A549 (cell line): ENCODE results near the gene PPP2R5E. TPM values are rescaled to one million over a fixed set of nuclear protein-coding genes. Genes with fewer than 3 reads are reported as not detected.

Source experiments
- ATAC-seq, 2 experiments: fragments of 200-7000 bp in 1 of 2; fragments of >200 bp in 1 of 2; cut with Nextera tagmentation in 1 of 2; cut with Tn5 transposase in 1 of 2; 3 replicates each; pipeline versions ENCODE4 v1.8.0 to v1.9.1; 2018 to 2020; ENCODE audit warnings: mild to moderate bottlenecking in 1 of 2, moderate library complexity in 1 of 2
- CTCF ChIA-PET: fragments of 300-600 bp; sonication (Branson Sonifier 250); formaldehyde crosslinking; extraction: SDS; loops from one replicate; lab custom pipeline; 2021; ENCODE audit warnings: antibody characterized with exemption, inconsistent platforms; lab: Yijun Ruan, JAX
- POLR2A ChIA-PET: fragments of 350-600 bp; formaldehyde crosslinking; extraction: SDS; loops from one replicate; lab custom pipeline; 2021; ENCODE audit warnings: antibody characterized with exemption, inconsistent platforms; lab: Yijun Ruan, JAX
- DNase-seq, 2 experiments: peaks; one replicate each; pipeline versions ENCODE4 v3.0.0 to v3.0.0-alpha.2; 2011 to 2016; ENCODE audit warnings: low read depth in 1 of 2, low spot score in 1 of 2
- FAIRE-seq: peaks from 2 replicates; lab custom pipeline; 2011; peaks lifted over from hg19 to GRCh38; lab: Jason Lieb, UNC
- H3K27ac ChIP-seq, 2 experiments: fragments of >200 bp; sonication (Bioruptor Twin); formaldehyde crosslinking; 3 replicates each; pipeline ENCODE4 v1.5.1; 2016 to 2017
- H3K4me1 ChIP-seq: fragments of >200 bp; sonication (Bioruptor Twin); formaldehyde crosslinking; 3 replicates; pipeline ENCODE4 v1.6.1; 2016
- H3K4me2 ChIP-seq: fragments of >200 bp; sonication (Bioruptor Twin); formaldehyde crosslinking; 3 replicates; pipeline ENCODE4 v1.6.1; 2016
- H3K4me3 ChIP-seq: fragments of >200 bp; sonication (Bioruptor Twin); formaldehyde crosslinking; 3 replicates; pipeline ENCODE4 v1.5.1; 2016
- H3K9me3 ChIP-seq: fragments of >200 bp; sonication (Bioruptor Twin); formaldehyde crosslinking; 3 replicates; pipeline ENCODE4 v1.6.1; 2016
- ATOH8 ChIP-seq: fragments of 250-450 bp; sonication (Bioruptor Pico); IDR thresholded peaks from 2 replicates; pipeline ENCODE4 v1.5.0; 2020; ENCODE audit warnings: low read depth, mild to moderate bottlenecking, moderate library complexity
- CBX2 ChIP-seq: fragments of 200-600 bp; sonication (generic); IDR thresholded peaks from 2 replicates; pipeline ENCODE4 v1.6.1; 2016; ENCODE audit warnings: low read depth, mild to moderate bottlenecking, borderline replicate concordance
- CEBPB ChIP-seq, 2 experiments: fragments of >200 bp in 1 of 2; sonication (Bioruptor Twin) in 1 of 2; formaldehyde crosslinking in 1 of 2; IDR thresholded peaks; 2 replicates each; pipeline ENCODE4 v1.6.1; 2012 to 2016
- E2F6 ChIP-seq: IDR thresholded peaks from 2 replicates; pipeline ENCODE4 v1.6.1; 2012; ENCODE audit warnings: low read depth, borderline replicate concordance
- ELK1 ChIP-seq: fragments of 150-350 bp; IDR thresholded peaks from 2 replicates; pipeline ENCODE4 v1.6.1; 2014; ENCODE audit warnings: low read depth, mild to moderate bottlenecking, low read length
- EP300 ChIP-seq, 2 experiments: fragments of >200 bp; sonication (Bioruptor Twin); formaldehyde crosslinking; IDR thresholded peaks; 2 replicates in 1 of 2; 3 replicates in 1 of 2; pipeline ENCODE4 v1.6.1; 2016 to 2017
- FOXS1 ChIP-seq: fragments of 250-450 bp; sonication (Bioruptor Pico); IDR thresholded peaks from 2 replicates; pipeline ENCODE4 v1.5.0; 2020; ENCODE audit warnings: mild to moderate bottlenecking, moderate library complexity
- HMGXB4 ChIP-seq: fragments of 250-450 bp; sonication (Bioruptor Pico); IDR thresholded peaks from 2 replicates; pipeline ENCODE4 v1.5.0; 2021; ENCODE audit warnings: mild to moderate bottlenecking, moderate library complexity, borderline replicate concordance
- HOXA7 ChIP-seq: fragments of 250-450 bp; sonication (Bioruptor Pico); IDR thresholded peaks from 2 replicates; pipeline ENCODE4 v1.5.0; 2020; ENCODE audit warnings: mild to moderate bottlenecking, moderate library complexity
- JUNB ChIP-seq: fragments of >200 bp; sonication (Bioruptor Twin); formaldehyde crosslinking; IDR thresholded peaks from 2 replicates; pipeline ENCODE4 v1.6.1; 2016
- KDM1A ChIP-seq: fragments of 200-600 bp; sonication (generic); IDR thresholded peaks from 2 replicates; pipeline ENCODE4 v1.6.1; 2016; ENCODE audit warnings: low read depth, mild to moderate bottlenecking
- MAFK ChIP-seq: fragments of 450-650 bp; IDR thresholded peaks from 2 replicates; pipeline ENCODE4 v1.6.1; 2014; ENCODE audit not compliant: partially characterized antibody
- MAX ChIP-seq: IDR thresholded peaks from 2 replicates; pipeline ENCODE4 v1.6.1; 2012
- MAZ ChIP-seq: fragments of 150-350 bp; IDR thresholded peaks from 2 replicates; pipeline ENCODE4 v1.6.1; 2014; ENCODE audit warnings: antibody characterized with exemption, low read depth, low read length, borderline replicate concordance
- NFE2L2 ChIP-seq: fragments of 150-350 bp; conservative IDR thresholded peaks from 2 replicates; pipeline ENCODE4 v1.6.1; 2014; ENCODE audit warnings: low read length
- NR3C1 ChIP-seq: fragments of >200 bp; sonication (Bioruptor Twin); formaldehyde crosslinking; IDR thresholded peaks from 3 replicates; pipeline ENCODE4 v1.6.1; 2017
- POLR2A ChIP-seq: IDR thresholded peaks from 2 replicates; pipeline ENCODE4 v1.6.1; 2012; ENCODE audit warnings: mild to moderate bottlenecking, low read length
- POLR2AphosphoS2 ChIP-seq: conservative IDR thresholded peaks from 2 replicates; pipeline ENCODE4 v1.6.1; 2012; ENCODE audit warnings: low read length, improper control_type of control experiment, inconsistent platforms
- RNF2 ChIP-seq: fragments of 200-600 bp; sonication (generic); IDR thresholded peaks from 2 replicates; pipeline ENCODE4 v1.6.1; 2016; ENCODE audit warnings: low read depth, mild to moderate bottlenecking, antibody characterized with exemption, moderate library complexity, borderline replicate concordance
- SREBF2 ChIP-seq: fragments of 450-650 bp; IDR thresholded peaks from 2 replicates; pipeline ENCODE4 v1.6.1; 2014; ENCODE audit warnings: mild to moderate bottlenecking, moderate library complexity
- USF2 ChIP-seq: fragments of 450-650 bp; IDR thresholded peaks from 2 replicates; pipeline ENCODE4 v1.6.1; 2014; ENCODE audit warnings: antibody characterized with exemption
- WGBS: methylation state at CpG from one replicate; pipeline ENCODE4 v1.1.6; 2017; ENCODE audit errors: missing lambda C conversion rate; 5-methylcytosine and 5-hydroxymethylcytosine counted together
- polyA plus RNA-seq, 4 experiments: library from polyadenylated mRNA; depleted of rRNA in 3 of 4; stranded (reverse); fragments of >200 nt; fragmentation: RNase III in 1 of 4; extraction: RNeasy Plus Mini Kit Qiagen cat#74134 plus additional on column Dnase treatment in 1 of 4; gene quantifications; 2 replicates in 3 of 4; 3 replicates in 1 of 4; pipeline ENCODE4 v1.2.3, GENCODE V29; 2011 to 2017

Gene PPP2R5E
- polyA plus RNA-seq, 2 of the 4 experiments (the other 2 are of a cell fraction), result 21.4 to 23.2 TPM

DNA sequence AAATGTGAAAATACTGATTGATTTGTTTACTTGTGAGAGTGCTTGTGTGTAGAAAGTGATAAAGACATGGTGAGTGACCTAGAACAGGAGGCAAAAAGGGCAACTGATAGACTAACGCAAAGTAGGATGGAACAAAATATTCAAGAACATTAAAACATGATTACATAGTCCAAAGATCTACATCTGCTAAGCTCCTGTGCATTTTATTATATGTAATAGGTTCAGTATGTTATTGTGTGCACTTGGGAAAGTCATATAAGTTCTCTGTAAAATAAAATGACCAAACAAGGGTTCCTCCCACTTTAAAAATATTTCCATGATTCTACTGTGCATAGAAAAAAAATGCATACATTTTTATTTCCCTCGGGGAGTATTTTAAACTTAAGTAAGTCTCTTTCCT, 150.2 kb downstream of the PPP2R5E start:
- POLR2A ChIA-PET, result no interaction called here
- FAIRE-seq (no peak), ATAC-seq (no peak), DNase-seq (no peak)
- 80% methylated on average over 2 of the region's 2 CpGs for WGBS
- Histone ChIP-seq H3K4me3 (no peak overlapping the region), H3K4me1 (peaks cover 11% of the 10 kb centered on the region; the same call in 1 of the 3 replicates), H3K27ac (no peak overlapping the region), H3K4me2 (no peak overlapping the region), H3K9me3 (no peaks in the 10 kb centered on the region)
- no peak for TF ChIP-seq KDM1A
- TF ChIP-seq JUNB, result no peak
- TF ChIP-seq EP300 (IDR thresholded peaks at IDR 0.05), result no peak
- TF ChIP-seq ELK1, result no peak
- no peak for TF ChIP-seq MAX
- no peak for TF ChIP-seq MAZ
- TF ChIP-seq RNF2, result no peak
- no peak for TF ChIP-seq MAFK
- no peak for TF ChIP-seq HOXA7 (CRISPR knock-in tag)
- CTCF ChIA-PET, result interaction anchor here (2.8 kb wide), 1 partner anchor 151 kb away, joined by 9 read pairs; no protein-coding TSS in a partner anchor

- FAIRE-seq, result no peak
- peaks cover 11% of the 10 kb centered on the region; the same call in 1 of the 3 replicates for H3K4me1 ChIP-seq
- ATAC-seq, result 0 out of 6 replicates have a peak, but pooled peaks of 1 of the 2 experiments have one; percentile 35
These were observed 150.9 kb downstream of the PPP2R5E start for GRCh38 chr14:63392236-63392635.

More at GRCh38 chr14:63392236-63392635, 150.9 kb downstream of the PPP2R5E start:
- no peak overlapping the region for H3K4me2 ChIP-seq
- H3K4me3 ChIP-seq, result no peak overlapping the region
- DNase-seq, result peak in 1 of 2 experiments; percentile 11
- 62% methylated on average over 1 of the region's 1 CpG for WGBS
- ChIA-PET POLR2A (interaction anchor here (1.0 kb wide), 1 partner anchor 151 kb away, joined by 3 read pairs; the partner anchor contains the start of gene PPP2R5E), CTCF (interaction anchor here (2.8 kb wide), 1 partner anchor 152 kb away, joined by 9 read pairs; no protein-coding TSS in a partner anchor)
- H3K27ac ChIP-seq, result no peak overlapping the region
- TF ChIP-seq NR3C1 (no peak), NFE2L2 (no peak), HMGXB4 (CRISPR knock-in tag) (no peak), MAFK (no peak), POLR2AphosphoS2 (no peak), RNF2 (no peak), USF2 (no peak), POLR2A (no peak), ATOH8 (CRISPR knock-in tag) (no peak), ELK1 (no peak), E2F6 (no peak), CBX2 (no peak), FOXS1 (CRISPR knock-in tag) (no peak), SREBF2 (no peak), CEBPB (IDR thresholded peaks at IDR 0.05) (no peak)
- no peaks in the 10 kb centered on the region for H3K9me3 ChIP-seq
